Left cardiac atrium (tissue), 4 donors: Measurements from ENCODE around the gene SERPINA5. TPM values are rescaled to one million over a fixed set of nuclear protein-coding genes. Genes with fewer than 3 reads are reported as not detected.

Experiments used
- ATAC-seq, 2 donors: fragments of 200-7000 bp; cut with Tn5 transposase; one replicate each; pipeline ENCODE4 v1.9.1; 2020; ENCODE audit warnings: mild to moderate bottlenecking in 2 of 2, moderate library complexity in 2 of 2
- DNase-seq: peaks from one replicate; pipeline ENCODE4 v3.0.0-alpha.2; 2020
- intact Hi-C, 2 donors: fragments of 100-400 bp; cut with DNase I; formaldehyde crosslinking; loops; one replicate each; pipeline versions ENCODE4 v1.14.1 to v1.15.1; 2022 to 2023
- total RNA-seq, 2 donors: library from RNA; stranded (reverse); fragmentation: NEBNext Ultra II Directional; extraction: Animal tissue kit (Norgen Biotek cat#: 25700); gene quantifications; one replicate each; pipeline ENCODE4 v1.2.1, GENCODE V29; 2021
- donor health status: DM: no; HTN: yes; CAD: no.
- donor health status: DM: no; HTN: yes; CAD: no; lungs with severe emphysema.
- donor health status: DM: yes; HTN: yes; CAD: no.
- donor health status: Dilated cardiomyopathy.

SERPINA5 gene
- total RNA-seq, 2 donors from 2014 or later = 9.3 to 13.8 TPM

DNA sequence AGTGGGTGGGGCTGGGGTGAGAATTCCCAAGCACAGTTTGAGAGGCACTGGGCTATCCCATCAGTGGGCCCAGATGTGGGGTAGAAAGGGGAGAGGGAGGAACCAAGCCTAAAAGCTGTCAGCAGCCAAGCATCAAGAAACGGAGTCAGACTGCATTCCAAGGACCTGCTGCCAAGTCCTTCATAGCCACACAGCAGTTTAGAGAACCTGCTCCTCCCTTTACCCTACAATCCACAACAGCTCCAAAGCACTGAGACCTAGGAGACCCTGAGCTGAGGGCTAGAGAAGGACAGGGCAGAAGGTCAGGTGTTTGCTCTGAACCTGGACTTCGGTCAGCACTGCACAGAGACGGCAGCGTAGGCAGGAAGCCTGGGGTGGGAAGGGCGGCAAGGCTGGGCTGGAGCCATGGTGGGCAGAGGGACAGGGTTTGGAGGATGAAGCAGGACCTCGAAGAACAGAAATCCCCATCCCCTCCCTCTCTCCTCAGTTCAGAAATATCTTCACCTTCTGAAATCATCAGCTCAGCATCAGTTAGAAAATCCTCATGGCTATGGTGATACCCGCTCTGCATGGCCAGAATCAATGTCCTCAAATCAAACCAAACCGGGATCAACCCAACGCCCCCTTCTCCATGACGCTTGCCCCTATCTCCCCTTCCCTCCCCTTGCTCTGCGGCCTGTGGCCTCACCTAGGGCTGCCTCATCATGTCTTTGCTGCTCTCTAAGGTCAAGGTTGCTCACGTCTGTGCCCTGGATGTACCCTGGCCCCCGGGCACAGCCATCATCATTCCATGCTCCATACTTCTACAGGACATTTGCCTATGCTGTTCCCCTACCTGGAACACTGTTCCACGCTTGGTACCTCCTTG lies 32.9 kb upstream of the SERPINA5 start:
- intact Hi-C loops = loop anchor here (5.0 to 10.0 kb wide), 2 partner anchors 124 to 126 kb away; no protein-coding TSS in a partner anchor
- peak; percentile 12 to 42 for ATAC-seq

DNA sequence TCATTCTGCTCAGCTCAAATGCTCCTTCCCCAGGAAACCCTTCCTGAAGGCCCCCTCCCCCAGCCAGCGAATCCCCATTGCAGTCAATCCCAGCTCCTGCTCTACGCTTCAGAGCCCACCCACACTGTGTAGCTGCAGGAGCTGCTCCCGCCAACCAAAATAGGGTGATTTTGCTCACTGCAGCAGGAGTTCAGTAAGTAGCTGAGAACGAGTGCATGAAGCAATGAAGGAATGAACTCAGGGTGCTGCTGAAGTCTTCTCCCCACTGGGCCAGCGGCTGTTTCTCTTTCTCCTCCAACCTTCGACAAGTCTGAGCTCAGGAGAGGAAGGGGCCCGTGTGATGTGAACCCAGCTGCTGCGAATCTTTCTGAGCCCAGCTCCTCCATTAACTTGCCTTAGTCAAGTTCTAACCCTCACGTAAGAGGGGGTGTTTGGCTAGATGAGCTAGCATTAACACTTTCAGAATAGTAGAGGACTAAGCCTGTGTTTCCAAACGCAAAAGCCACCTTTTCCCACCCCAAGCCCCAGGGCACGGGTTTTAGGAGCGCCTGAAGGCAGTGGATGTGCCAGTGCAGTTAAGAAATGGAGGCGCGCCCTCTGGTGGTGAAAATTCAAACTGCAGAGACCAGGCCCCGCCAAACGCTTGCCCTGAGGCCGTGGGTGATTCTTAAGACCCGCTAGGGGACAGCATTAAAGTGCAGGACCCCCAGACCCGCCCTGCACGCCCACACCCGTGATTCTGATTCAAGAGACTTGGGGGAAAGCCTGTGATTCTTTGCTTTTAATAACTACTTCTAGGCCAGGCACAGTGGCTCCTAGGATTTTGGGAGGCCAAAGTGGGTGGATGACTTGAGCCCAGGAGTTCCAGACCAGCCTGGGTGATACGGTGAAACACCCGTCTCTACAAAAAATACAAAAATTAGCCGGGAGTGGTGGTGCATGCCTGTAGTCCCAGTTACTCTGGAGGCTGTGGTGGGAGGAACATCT lies 31.9 kb upstream of the SERPINA5 start:
- intact Hi-C loops = loop anchor here (5.0 to 10.0 kb wide), 2 partner anchors 124 to 127 kb away; no protein-coding TSS in a partner anchor
- ATAC-seq (peak; percentile 78 to 84), DNase-seq (peak; percentile 54)

More for the DNA sequence above, 32.9 kb upstream of the SERPINA5 start:
- no peak for DNase-seq

DNA sequence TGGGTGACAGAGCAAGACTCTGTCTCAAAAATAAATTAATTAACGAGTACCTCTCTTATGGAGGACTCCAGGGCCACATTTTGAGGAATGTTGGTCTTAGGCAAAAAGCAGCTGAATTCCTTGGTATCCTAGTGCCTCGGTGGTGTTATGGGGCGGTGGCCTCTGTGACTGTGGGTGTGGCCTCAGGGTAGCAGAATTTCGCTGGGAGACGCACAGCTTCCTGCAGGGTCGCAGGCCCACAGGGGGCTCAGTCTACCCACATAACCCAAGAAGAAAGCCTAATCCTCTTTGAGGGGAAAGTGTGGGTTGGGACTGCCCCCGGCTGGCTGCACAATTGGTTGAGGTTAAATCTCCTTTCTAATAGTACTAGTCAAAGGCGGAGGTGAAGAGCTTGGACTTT lies 31.2 kb upstream of the SERPINA5 start:
- ATAC-seq (no peak), DNase-seq (no peak)
- intact Hi-C loops = no loop called here

DNA sequence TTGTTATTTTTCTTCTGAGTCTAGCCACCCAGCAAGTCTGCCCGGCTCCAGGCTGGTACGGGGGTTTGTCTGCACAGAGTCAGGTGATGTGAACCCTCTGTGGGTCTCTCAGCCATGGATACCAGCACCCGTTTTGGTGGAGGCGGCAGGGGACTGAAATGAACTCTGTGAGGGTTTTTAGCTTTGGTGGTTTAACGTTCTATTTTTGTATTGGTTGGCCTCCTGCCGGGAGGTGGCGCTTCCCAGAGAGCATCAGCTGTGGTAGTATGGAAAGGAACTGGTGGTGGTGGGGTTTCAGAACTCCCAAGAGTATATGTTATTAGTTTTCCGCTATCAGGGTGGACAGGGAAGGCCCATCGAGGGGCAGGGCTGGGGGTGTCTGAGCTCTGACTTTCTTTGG lies 25.2 kb upstream of the SERPINA5 start:
- intact Hi-C loops = no loop called here
- ATAC-seq (no peak), DNase-seq (no peak)

DNA sequence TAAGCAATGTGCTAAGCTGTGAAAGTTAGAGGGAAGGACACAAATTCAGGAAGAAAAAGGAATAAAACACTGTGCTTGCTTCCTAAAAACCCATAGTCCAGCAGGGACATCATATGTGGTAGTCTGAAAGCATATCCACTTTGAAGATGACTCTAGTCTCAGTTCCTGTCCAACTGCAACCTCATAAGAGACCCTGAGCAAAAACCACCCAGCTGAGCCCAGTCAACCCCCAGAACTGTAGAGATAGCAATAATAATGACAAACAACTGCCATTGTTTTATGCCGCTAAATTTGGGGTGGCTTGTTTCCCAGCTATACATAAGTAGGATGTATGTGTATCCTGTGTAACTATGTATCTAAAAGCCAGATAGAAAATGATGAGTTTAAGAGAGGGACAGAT lies 23.9 kb upstream of the SERPINA5 start:
- DNase-seq (no peak), ATAC-seq (no peak)
- intact Hi-C loops = no loop called here

DNA sequence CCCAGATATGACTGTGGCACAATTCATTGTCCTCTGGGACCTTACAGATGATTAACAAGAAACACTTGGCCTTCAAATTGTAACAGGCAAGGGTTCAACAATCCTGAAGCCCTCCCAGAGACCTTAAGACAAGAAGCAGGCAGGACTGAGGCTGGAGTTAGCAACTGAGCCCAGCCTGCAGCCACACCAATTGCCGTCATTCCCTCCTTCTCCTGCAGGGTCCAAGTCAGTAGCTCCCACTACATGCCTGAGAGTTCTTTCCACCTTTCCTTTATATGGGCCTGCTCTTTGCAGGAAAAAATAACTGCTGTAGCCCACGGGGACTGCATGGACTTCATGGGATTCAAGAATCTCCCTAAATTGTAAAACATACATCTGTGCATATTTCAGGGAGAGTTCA lies 22.4 kb upstream of the SERPINA5 start:
- no peak for ATAC-seq
- no peak for DNase-seq
- intact Hi-C loops = no loop called here

DNA sequence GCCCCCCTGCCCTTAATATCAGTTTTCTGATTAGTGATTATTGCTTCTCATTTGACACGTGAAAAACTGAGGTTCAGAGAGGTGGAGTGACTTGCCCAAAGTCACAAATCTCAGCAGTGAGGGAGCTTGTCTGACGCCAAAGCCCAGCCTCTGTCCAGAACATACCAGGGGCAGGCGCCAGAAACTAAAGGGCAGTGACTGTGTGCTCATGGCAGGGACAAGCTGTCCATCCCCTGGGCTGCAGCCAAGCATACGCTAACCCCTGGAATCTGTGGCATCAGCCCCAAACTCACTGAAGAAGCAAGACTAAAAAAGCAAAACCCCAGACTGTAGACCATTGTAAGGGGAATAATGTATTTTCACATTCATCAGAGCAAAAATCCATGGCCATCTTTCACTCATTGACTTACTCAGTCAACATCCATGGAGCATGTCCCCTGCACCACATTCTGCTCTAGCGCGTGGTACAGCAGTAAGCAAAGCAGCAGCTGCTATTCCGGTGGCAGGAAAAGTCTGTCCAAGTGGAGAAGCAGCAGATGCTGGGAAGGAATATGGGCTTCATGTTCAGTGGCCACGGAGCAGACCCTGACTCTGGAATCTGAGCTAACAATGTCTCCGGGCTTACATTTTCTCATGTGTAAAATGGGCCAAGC lies 21.5 kb upstream of the SERPINA5 start:
- DNase-seq = no peak
- intact Hi-C loops = no loop called here
- peak in 1 of 2 donors; percentile 41 for ATAC-seq

DNA sequence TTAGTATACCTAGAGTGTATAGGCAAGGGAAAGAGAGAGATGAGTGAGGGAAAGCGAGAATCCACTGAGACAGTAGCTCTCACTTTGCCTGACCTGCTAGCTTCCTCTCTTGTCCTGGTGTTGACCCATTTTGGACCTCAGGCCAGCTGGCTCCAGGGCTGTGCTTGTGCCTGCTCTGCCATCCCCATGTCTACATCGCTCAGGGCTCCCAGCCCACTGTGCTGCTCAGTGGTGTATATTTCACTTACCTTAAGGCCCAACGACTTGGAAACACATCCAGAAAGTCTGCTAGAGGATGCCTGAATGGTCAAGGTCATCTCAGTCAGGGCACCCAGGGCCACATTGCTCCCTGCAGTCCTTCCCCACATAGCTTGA lies 20.9 kb upstream of the SERPINA5 start:
- ATAC-seq (no peak), DNase-seq (no peak)
- intact Hi-C loops = no loop called here

DNA sequence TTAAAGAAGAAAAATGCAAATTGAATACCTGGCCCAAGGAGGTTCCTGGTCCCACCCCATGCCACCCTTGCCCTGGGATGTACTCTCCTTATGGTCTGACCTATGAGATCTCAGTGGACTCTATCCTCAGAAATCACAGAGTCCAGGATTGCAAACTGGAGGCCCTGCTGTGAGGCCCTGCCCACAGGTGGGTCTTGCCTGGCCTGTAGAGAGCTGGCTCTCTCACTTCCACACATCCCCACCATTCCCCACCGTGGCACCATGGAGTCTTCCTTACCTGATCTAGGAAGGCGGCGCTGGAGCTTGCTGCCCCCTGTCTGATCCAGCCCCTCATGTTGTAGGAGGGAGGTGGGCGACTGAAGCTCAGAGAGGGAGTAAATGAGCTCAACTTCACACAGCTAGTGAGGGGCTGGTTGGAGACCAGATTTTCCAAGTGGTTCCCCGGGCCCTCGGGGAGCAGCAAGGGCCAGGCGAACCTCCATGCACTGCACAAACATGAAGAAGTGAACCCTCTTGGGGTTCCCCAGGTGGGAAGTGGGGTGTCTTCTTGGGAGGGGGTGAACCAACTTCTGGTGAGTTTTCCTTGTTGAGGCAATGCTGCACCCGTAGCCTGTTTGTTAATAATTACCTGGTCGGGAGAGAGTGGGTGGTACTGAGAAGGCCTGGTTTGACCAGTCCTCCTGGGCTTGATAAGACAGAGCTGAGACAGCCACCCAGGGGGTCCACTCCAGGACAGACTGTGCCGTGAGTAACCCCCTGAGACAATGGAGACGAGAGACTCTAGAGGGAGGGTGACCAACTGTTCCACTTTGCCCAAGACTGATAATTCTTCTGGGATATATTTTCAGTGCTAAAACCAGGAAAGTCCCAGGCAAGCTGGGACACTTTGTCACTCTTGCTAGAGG lies 20.2 kb upstream of the SERPINA5 start, which contains the start of gene SERPINA4:
Gene SERPINA4 (plus strand): TSS at position 692 of the 905 bp plus-strand sequence. CDS start 2,041 bp downstream, outside the sequence.
- intact Hi-C loops = no loop called here
- no peak for ATAC-seq
- no peak for DNase-seq

DNA sequence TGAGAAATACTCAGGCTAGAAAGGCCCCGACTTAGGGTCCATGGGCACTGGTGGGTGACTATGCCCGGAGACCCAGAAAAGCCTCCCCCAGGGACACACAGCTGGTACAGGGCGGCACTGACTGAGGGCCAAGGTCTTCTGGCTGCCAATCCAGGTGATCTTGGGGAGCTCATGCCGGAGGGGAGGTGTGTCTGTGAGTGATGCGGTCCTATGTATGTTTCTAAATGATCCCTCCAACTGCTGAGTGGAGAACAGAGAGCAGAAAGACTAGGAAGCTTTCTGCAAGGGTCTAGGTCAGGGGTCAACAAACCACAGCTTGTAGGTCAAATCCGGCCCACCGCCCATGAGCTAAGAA lies 19.6 kb upstream of the SERPINA5 start:
- no peak for ATAC-seq
- no peak for DNase-seq
- intact Hi-C loops = no loop called here

DNA sequence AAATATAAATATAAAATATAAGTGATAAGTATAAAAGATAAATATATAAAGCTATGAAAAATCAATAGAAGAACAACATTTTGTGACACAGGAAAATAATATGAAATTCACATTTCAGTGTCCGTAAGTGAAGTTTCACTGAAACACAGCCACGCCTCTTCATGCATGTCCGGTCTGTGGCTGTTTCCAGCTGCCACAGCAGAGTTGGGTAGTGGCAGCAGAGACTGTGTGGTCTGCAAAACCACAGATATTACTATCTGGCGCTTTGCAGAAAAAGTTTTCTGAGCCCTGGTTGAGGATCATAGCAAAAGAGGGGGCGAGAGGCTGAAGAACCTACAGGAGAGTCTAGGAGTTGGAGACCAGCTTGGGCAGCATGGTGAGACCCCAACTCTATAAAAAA lies 19.2 kb upstream of the SERPINA5 start:
- intact Hi-C loops = no loop called here
- ATAC-seq = no peak
- DNase-seq = no peak

DNA sequence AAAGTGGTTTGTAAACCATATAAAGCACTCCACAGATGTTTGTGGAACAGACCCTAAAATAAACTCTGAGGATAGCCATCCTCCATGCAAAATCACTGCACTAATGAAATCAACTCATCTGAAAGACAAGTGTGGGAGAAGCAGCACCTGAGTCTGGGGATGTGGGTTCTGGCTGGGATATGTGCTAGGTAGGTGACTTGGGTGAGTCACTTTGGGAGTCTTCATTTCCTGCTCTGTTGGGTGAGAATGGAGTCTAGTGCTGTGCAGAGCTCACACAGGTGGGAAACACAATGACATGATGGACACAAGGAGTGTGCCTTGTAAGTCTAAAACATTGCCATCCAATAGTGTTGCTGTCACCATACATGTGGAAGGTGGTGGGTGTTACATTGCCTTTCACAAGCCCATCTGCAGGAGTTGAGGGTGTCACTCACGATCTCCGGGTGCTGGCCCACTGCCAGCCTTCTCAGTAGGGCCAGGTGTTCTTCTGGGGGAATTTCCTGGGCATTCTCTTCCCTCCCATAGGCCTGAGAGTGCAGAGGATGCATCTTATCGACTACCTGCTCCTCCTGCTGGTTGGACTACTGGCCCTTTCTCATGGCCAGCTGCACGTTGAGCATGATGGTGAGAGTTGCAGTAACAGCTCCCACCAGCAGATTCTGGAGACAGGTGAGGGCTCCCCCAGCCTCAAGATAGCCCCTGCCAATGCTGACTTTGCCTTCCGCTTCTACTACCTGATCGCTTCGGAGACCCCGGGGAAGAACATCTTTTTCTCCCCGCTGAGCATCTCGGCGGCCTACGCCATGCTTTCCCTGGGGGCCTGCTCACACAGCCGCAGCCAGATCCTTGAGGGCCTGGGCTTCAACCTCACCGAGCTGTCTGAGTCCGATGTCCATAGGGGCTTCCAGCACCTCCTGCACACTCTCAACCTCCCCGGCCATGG lies 18.0 kb upstream of the SERPINA5 start:
- intact Hi-C loops = no loop called here
- ATAC-seq (no peak), DNase-seq (no peak)

DNA sequence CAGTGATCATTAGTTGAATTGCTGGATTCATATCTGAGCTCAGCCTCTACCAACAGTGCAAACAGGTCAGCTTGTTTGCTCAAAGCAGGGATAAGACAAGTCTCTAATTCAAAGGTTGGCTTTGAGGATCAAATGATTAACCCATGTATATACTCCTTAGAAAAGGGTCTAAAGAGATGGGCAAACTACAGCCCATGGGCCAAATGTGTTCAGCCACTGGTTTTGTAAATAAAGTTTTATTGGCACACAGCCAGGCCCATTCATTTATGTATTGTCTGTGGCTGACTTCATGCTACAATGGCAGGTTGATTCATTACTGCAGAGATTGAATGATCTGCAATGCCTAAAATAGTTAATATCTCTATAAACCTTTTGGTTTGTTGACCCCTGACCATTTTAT lies 16.8 kb upstream of the SERPINA5 start:
- intact Hi-C loops = no loop called here

DNA sequence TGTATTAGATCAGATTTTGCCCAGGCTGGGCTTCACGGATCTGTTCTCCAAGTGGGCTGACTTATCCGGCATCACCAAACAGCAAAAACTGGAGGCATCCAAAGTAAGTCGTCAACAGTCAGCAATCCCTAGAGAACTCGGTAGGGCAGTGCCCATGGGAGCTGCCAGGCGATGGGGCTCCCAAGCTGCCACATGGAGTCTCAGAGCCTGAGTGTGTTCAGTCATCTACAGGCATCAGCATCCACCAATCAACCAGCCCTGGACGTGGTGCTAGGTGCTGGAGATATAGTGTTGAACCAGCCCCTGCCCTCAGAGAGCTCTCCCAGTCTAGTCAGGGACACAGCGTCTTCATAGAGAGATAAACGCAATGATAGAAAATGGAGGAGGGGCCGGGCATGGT lies 13.0 kb upstream of the SERPINA5 start:
- intact Hi-C loops = no loop called here
- DNase-seq = no peak
- ATAC-seq = no peak

More for the DNA sequence above, 16.8 kb upstream of the SERPINA5 start:
- DNase-seq (no peak), ATAC-seq (no peak)

DNA sequence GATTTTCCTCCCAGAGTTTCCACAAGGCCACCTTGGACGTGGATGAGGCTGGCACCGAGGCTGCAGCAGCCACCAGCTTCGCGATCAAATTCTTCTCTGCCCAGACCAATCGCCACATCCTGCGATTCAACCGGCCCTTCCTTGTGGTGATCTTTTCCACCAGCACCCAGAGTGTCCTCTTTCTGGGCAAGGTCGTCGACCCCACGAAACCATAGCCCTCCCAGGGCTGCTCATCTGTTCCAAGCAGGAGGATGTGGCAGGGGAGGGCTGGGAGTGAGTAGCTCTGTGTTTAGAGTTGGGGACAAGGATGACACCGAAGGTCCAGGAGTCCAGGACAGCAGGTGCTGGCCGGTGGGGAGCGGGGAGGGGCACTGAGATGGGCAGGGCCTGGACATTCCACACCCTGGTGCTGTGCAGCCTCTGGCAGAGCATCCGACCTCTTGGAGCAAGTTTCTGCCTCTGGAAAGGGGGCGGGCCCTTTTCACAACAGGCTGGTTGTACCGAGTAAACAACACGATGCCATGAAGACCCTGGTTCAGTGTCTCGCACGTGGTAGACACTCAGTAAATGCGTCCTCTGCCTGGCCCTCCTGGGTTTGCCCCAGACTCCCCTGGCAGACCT lies 11.7 kb upstream of the SERPINA5 start:
- intact Hi-C loops = no loop called here
- DNase-seq (no peak), ATAC-seq (no peak)

DNA sequence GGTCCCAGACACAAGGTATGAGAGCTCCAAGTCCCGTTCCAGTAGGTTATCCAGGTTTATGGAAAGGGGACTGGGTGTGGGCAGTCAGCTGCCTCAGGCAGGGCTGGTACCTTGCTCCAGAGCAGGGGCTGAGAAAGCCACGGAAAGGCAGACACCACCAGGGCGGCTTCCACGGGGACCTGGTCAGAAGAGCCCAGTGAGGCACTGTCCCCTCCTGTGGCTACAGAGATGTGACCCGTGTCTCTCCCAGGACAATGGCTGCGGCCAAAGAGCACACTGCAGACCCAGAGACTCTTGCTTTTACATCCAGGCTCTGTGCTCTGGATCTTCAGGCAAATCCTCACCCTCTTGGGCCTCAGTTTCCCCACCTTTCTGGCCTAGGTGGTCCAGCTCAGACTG lies 11.2 kb upstream of the SERPINA5 start:
- intact Hi-C loops = no loop called here
- ATAC-seq (no peak), DNase-seq (no peak)

DNA sequence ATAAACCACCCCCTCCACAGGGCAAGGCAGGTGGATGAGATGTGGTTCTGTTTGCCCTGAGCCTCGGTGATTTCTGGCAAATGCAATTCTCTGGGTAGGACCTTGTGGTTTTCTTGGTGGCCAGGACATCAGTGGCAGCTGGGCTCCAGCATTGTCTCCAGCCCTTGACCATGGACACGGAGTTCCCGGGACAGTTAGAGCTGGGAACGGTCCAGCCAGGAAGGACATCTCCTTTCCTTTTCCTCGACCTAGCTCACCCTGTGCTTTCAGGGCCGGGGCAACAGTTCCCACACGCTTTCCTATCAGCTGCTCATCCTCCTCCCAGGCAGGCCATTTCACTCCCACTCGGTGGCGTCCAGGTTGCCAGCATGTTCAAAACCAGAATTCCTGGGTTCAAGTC lies 10.8 kb upstream of the SERPINA5 start:
- DNase-seq = no peak
- intact Hi-C loops = no loop called here
- ATAC-seq = no peak
